GM21576 (cell line): ENCODE data around the gene SLC25A1.

Source experiments
- ATAC-seq: cut with Tn5 transposase; IDR thresholded peaks from one replicate; pipeline ENCODE4 v1.9.1; 2021; ENCODE audit warnings: mild to moderate bottlenecking, moderate library complexity; ENCODE audit not compliant: unreplicated experiment

The SLC25A1 gene

DNA sequence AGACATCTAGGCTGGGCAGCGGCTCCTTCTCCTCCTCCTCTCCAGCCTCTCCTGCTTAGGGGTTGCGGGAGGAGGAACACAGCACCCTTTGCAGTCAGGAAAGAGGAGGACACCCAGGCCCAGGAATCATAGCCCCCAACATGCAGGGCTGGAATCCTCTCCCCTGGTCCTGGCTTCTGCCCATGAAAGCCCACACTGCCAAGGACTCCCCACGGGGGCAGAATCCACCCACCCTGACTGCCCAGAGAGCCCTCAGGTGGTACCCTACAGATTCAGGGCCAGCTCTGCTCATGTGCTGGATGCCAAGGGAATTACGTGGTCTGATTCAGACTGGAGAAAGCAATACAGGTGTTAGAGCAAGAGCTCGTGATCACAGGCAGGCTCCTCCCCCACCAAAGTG, 38.6 kb downstream of the SLC25A1 start:
- ATAC-seq: no peak

DNA sequence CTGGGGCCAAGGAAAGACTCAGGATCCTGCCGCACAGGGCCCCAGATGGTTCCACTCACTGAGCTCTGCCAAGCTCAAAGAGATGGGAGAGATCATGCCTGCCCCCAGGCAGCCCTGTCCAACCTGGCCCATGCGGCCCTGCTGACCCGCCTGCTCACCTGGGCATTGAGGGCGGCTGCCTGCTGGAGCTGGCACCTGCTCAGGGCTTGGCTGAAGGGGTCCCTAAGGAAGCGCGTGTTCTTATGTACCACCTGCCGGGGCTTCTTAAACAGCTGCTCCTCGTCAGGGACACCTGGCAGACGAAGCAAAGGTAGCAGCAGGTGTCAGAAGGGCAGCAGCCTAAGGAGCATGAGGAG, 39.6 kb downstream of the SLC25A1 start:
- no peak for ATAC-seq

DNA sequence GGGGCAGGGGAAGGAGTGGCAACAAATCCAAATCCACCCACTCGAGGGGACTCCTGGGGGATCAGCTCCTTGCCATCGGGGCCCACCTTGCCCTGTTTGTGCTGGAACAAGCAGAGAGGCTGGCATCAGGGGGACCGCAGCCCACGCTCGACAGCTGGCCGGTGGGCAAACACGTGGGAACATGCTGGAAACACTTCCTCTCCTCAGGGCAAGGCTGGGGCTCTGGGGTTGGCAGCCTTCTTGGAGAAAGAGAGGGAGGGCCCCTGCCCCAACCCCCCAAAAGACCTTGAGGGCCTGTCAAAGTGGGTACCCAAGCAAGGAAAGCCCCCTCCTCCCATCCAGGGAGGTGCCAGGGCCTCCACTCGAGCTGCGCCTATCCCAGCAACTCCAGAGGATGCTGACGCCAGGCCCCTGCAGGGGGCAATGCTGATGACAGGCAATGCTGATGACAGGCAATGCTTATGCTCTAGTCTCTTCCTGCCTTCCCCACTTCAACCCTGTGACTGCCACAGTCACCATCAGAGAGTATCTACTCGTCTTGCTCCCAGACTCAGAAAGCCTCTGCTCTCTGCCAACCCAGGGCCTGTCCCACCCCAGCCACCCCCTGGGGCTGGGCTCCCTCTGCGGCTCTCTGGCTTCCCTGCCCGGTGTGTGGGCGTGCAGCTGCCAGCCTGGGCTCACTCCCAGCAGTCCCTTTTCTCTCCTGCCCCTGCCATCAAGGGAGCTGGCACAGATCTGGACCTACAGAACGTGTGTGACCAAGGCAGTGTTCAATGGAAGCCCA, 40.1 kb downstream of the SLC25A1 start:
- ATAC-seq: no peak

DNA sequence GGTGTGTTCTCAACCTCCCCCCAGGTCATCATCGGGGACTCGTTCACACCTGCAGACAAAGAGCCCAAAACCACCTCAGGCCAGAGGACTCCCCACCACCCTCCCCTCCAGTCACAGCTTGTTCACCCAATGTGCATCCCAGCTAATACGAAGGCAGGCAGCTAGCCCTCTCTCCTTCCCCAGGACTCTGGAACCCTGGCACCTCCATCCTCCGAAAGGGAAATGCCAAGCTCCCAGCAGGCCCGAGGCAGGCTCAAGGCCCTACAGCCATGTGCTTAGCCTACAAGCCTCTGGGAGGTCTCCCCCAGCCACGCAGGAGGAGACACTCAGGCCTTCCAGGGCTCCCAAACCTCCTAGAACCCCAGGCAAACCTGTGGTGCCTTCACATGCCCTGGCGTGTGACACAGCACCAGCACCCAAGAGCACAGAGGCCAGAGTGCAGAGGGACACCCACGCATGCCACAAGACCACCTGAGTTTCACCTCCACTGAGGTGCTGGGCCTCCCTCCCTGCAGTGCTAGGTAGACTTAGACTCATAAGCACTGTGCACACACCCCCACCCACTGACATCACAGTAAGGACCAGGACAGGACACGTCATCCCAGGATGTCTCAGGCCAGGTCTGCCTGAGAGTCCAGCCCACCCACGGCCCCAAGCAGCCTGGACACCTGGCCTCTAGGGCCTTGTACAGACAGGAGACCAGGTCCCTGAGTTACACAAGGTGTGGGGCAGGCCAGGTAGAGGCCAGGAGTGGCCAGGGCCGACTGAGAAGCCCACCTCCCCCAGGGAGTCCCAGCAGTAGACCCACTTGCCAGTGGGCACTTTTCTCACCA, 40.9 kb downstream of the SLC25A1 start:
- no peak for ATAC-seq

DNA sequence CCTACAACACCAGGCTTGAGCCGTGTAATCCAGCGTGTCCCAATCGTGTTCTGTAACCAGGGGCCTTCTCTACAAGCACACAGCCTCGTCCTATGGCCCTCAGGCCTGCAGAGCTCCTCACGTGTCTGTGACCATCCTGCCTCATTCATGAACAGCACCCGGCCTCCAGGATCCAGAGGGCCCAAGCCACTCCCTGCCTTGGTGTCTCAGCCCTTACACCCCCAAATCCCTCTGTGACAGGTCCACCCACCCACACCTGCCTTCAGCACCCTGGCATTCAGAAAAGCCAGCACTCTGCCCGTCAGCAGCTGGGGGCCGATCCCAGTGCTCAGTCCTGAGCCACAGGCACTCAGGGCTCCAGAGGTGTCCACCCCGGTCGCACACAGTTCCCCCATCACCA, 41.6 kb downstream of the SLC25A1 start:
- no peak for ATAC-seq

DNA sequence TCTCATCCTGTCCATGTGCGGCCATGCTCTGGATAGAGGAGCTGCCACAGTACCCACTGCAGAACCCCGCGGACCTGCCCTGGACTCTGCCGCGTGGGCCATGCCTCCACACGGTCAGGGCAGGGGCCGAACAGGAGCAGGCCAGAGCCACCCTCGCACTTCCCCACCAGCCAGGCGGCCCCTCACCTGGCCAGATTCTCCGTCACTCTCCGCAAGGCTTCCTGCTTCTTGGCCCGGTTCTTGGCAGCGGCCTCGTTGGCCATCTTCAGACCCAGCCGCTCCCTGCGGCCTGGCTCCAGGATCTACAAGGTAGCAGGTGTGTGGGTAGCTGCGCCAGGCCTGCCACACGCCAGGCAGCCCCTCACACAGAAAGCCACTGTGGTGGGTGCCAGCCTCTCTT, 43.7 kb downstream of the SLC25A1 start:
- ATAC-seq: no peak

DNA sequence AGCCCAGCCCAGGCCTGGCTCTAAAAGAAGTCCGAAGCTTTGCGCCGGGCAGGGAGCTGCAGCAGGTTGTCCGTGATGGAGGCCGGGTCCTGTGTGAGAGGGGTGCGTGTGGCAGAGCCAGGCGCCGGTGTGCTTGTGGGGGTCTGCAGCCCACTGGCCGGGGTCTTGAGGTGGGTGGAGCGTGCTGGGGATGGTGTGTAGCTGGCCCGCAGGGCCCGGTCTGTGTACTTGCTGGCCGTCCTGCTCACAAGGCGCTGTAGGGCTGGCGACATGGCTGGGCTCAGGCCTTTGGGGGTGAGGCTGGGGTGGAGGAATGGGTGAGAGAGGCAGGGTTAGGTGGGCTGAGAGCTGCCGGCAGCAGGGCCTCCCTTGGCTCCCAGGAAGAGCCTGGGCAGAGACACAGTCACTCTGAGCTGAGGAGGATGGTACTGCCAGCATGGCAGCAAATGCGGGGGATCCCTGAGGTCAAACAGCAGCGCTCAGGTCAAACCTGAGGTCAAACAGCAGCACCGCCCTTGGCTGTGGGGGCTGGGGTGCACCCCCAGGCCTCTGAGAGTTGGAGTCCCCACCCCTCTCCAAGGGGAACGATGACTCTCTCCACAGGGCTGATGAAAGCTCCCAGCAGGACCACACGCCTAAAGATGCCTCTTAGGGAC, 44.2 kb downstream of the SLC25A1 start:
- ATAC-seq: no peak

DNA sequence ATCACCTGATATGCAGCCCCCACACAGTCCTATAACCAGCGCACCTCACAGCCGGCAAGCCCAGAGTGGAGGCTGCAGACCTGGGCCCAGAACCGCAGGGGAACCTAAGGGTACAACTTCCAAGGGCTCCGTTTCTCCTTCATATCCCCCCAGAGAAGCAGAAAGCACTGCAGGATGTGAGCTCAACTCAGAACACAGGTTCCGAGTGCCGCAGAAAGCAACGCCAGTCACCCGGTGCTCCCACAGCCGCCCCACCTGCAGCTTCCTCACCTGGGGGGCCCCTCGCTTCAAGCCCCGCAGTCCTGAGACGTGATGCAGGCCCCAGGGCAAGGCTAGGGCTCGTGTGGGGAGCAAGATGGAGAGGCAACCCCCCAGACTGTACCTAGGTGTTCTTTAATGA, 45.0 kb downstream of the SLC25A1 start:
- no peak for ATAC-seq

DNA sequence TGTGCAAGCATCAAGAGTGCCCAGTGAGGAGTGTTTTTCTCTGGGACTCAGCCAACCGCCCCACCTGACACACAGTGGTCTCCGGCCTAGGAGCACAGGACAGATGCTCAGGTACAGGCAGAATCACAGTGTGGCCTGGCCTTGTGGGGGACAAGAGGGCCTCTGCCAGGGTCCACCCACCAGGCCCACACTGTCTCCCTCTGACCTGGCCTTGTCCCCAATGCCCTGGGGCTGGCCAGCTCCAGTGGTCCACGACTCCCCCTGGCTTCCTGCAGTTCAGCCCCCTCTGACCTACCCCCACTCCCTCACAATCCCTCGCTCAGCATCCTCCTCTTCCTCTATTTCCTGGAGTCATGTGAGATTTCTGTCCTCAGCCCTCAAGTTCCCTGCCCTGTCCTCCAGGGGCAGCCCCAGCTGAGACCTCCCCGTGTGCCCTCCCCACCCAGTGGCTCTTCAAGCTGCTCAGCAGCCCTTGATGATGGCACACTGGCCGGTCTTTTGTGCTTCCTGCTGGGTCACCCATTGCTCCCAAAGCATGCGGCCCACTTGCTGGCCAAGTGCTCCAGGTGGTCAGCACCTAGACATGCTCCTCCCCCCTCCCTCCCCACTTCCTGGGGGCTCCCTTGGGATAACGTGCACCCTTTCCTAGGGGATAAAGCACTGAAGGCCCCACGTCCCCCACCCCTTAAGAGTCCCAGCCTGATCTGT, 45.7 kb downstream of the SLC25A1 start:
- no peak for ATAC-seq

DNA sequence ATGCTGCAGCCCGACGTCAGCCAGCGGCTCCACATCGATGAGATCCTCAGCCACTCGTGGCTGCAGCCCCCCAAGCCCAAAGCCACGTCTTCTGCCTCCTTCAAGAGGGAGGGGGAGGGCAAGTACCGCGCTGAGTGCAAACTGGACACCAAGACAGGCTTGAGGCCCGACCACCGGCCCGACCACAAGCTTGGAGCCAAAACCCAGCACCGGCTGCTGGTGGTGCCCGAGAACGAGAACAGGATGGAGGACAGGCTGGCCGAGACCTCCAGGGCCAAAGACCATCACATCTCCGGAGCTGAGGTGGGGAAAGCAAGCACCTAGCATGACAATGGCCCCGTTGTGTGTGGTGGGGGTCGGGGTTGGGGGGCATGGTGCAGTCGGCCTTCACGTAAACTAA, 46.4 kb downstream of the SLC25A1 start:
- no peak for ATAC-seq

DNA sequence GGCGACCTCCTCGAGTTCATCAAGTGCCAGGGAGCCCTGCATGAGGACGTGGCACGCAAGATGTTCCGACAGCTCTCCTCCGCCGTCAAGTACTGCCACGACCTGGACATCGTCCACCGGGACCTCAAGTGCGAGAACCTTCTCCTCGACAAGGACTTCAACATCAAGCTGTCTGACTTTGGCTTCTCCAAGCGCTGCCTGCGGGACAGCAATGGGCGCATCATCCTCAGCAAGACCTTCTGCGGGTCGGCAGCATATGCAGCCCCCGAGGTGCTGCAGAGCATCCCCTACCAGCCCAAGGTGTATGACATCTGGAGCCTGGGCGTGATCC, 46.9 kb downstream of the SLC25A1 start:
- no peak for ATAC-seq

DNA sequence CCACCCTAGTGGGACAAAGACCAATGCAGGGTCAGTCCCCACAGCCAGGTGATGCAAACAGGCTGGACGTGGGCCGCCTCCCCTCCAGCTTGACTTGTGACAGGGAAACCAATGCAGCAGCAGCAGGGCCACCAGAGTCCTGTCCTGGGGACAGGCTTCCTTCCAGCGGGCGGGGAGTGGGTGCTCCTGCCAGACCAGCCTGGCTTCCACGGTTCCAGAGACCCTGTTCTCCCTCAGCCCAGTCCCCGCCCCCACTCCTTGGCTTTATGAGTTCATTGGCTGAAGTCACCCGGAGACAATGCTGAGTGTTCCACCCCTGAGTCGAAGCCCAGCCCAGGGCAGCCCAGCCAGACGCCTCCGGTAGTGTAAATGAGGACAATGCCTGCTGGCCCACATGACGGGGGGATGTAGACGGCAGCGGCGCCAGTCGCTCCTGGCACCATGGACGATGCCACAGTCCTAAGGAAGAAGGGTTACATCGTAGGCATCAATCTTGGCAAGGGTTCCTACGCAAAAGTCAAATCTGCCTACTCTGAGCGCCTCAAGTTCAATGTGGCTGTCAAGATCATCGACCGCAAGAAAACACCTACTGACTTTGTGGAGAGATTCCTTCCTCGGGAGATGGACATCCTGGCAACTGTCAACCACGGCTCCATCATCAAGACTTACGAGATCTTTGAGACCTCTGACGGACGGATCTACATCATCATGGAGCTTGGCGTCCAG, 47.4 kb downstream of the SLC25A1 start, which contains the start of gene TSSK2:
TSS of gene TSSK2 (plus strand) at position 350 of the 726 bp plus-strand sequence. CDS start at position 442, 92 bp downstream.
- no peak for ATAC-seq

DNA sequence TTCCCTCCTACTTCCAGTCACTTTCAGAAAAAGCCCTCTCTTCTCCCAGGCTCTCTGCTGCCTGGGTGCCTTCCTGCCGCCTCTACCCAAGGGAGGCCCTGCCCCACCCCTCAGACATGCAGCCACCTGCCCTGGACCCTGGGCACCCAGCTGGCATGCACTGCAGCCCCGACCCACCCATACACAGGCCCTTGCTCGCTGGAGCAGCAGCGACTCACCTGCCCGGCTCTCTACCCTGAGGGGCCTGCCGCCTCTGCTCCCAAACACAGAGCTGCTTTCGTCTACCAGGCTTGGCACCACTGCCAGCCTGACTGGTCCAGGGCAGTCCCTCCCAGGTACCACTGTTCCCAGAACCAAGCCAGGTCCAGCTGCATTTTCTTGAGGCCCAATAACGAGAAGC, 48.7 kb downstream of the SLC25A1 start:
- ATAC-seq: no peak

DNA sequence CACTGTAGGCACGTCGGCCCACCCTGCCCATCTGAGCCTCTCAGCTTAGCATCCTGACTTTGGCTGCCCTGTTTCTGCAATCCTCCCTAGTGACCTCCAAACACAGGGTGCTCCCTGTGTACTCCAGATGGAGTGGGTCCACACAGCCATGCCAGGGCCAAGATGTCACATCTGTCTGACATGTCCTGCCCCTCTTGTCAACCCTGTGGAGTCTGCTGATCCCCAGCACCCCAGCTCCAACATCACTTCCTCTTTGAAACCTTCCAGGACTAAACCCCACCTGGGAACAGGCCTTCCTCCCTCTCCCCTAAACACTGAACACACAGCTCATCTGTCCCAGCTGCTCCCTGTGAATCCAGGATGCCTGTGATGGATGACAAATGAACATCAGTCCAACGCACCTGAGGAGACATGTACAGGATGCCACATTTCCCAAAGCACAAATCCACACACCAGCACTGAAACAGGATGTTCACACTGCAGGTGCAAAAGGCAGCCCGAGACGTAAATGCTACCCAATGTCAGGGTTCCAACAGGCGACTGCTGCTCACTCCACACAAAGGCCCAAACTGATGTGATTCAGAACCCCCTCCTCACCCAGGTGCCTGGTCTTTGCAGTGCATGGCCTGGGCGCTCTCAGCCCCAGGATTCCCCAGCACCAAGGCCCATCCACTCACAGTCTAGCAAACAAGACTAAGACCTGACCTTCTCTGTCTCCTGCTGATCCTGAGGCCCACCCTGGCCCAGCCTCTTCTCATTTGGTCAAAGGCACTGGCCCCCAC, 49.4 kb downstream of the SLC25A1 start:
- no peak for ATAC-seq

DNA sequence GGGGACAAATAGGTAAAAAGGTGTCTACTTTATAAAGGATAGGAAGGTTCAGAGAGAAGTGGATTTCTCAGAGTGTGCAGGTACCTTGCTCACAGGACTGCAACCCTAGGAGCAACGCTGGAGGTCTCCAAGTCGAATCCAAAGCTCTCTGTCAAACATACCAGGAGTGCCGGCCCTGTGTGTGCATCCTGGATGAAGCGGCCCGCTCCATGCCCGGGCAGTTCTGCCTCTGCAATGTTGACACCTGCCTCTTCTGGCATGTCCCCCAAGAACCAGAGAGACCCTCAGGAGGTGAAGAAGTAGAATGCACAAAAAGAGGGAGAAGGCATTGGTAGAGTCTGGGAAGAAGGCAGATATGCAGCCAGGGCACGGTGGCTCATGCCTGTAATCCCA, 50.5 kb downstream of the SLC25A1 start:
- ATAC-seq: no peak

DNA sequence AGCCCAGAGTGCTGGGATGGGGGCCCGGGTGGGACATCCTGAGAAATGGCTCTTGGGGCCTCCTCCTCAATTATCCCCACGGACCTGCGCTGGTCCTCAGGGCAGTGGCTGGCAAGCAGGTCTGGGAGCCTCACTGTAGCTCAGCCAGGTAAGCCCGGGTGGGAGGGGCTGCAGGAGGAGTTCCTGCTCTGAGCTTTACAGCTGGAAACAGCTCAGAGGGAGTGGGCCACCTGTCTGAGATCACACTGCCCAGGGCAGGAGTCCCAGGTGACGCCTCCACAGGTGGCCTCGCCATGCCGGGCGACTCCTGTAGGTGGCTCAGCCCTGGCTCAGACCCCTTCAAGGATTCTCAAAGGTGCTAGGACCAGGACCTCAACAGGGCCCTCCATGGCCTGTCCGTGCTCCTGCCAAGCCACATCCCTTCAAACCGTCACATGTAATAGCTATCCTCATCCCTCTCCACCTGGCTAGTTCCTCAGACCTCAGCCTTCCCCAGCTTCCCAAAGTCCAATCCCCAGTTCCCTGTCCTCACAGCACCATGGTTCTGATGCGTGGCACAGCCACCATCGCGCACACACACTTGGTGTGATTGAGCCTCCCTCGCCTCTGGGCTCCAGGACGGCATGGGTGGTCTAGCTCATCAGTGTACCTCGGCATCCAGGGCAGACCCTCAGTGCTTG, 51.1 kb downstream of the SLC25A1 start:
- ATAC-seq: no peak

DNA sequence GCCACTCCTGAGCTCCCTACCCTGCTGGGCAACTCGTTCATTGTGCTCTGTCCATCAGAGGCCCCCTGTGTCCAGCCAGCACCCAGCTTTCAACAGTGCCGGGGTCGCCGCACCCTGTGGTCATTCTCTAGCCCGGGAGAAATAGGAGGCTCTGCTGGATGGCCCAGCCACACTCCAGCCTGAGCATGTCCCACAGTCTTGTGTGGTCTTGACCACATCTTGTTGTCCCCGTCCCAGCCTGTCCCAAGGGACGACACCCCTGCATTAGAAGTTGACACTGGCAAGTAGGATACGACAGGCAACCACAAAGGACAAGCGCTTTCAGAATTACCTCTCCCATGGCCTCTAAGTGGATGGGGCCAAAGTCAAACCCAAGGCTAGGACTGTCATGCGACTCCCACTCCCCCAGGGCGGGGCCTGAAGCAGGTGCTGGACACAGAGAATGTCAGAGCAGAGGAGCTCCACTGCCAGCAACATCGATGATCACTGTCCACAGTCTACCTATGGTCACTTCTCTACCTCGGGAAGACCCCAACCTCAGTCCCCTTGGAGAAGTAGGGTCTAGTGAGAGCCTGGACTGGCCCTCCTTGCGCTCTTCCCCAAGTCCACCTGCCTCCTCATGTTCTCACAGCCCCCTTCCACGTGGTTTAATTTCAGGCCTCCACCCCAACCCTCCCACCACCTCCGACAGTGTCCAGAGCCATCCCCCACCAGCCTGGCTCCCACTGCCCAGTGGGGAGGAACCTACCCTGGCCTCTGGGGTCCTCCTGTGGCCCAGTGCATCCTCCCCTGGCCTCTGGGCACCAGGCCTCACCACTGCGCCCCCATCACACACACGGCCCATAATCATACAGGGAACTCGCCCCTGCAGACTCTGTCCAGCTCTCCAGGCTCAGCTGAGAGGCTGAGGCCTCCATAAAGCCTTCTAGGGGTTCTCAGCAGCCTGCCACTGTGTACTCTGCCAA, 51.9 kb downstream of the SLC25A1 start:
- ATAC-seq: no peak
